GM12875 (cell line): Measurements from ENCODE around the gene FAM83F.

Source experiments
- H3K4me3 ChIP-seq: one replicate; pipeline ENCODE4 v1.5.1; 2011; ENCODE audit warnings: low read depth, low read length, control low read depth
- TF ChIP-seq, protein P1 (sequence below): IDR thresholded peaks from 2 replicates; pipeline ENCODE4 v1.5.1; 2011; ENCODE audit warnings: low read depth, mild to moderate bottlenecking, control low read depth, inconsistent platforms, low read length, moderate library complexity, borderline replicate concordance; ENCODE audit not compliant: insufficient read depth

FAM83F gene

GRCh38 chr22:40027191-40028097, 32.7 kb downstream of the FAM83F start:
- TF ChIP-seq, protein P1, sequence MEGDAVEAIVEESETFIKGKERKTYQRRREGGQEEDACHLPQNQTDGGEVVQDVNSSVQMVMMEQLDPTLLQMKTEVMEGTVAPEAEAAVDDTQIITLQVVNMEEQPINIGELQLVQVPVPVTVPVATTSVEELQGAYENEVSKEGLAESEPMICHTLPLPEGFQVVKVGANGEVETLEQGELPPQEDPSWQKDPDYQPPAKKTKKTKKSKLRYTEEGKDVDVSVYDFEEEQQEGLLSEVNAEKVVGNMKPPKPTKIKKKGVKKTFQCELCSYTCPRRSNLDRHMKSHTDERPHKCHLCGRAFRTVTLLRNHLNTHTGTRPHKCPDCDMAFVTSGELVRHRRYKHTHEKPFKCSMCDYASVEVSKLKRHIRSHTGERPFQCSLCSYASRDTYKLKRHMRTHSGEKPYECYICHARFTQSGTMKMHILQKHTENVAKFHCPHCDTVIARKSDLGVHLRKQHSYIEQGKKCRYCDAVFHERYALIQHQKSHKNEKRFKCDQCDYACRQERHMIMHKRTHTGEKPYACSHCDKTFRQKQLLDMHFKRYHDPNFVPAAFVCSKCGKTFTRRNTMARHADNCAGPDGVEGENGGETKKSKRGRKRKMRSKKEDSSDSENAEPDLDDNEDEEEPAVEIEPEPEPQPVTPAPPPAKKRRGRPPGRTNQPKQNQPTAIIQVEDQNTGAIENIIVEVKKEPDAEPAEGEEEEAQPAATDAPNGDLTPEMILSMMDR, result no peak

GRCh38 chr22:40028098-40028425, 33.3 kb downstream of the FAM83F start:
- H3K4me3 ChIP-seq, result no peak overlapping the region

More at GRCh38 chr22:40027191-40028097, 32.7 kb downstream of the FAM83F start:
- no peak overlapping the region for H3K4me3 ChIP-seq

DNA sequence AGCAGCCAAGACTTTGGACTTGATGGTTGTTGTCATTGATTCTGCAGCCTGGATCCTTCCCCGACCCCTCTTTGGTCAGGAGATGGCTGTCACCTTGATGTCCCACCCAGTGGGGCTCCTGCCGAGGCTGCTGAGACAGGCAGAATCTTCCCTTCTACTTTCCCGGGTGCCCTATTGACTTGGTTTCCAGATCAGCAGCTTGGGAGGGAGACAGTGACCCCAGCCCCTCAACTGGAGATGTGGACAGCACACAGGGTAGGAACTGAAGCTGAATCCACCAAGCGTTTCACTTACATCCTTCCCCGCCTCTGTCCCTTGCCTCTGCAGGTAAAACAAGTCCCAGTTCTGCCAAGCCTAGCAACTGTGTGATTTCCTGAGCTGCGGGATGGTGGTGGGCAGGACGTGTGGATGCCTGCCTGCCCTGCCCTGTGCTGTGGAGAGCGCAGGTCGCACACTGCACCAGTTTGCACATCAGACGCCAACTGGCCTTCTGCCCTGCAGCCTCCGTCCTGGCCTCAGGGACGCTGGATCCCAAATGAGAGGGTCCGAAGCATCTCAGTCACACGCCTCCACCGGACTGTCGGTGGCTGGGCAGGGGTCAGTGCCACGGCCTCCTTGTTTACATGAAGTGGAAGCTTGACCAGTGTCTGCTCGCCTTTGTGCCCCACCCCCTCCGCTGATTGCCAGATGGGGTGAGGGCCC, 34.6 kb downstream of the FAM83F start:
- TF ChIP-seq, protein P1, result no peak
- H3K4me3 ChIP-seq, result no peak overlapping the region

More at GRCh38 chr22:40028098-40028425, 33.3 kb downstream of the FAM83F start:
- TF ChIP-seq, protein P1, result no peak

- no peak overlapping the region for H3K4me3 ChIP-seq
- TF ChIP-seq, protein P1, result no peak
These were observed 35.4 kb downstream of the FAM83F start for GRCh38 chr22:40030026-40030757.

GRCh38 chr22:40030758-40031095, 36.0 kb downstream of the FAM83F start:
- TF ChIP-seq, protein P1, result no peak
- H3K4me3 ChIP-seq, result no peak overlapping the region

DNA sequence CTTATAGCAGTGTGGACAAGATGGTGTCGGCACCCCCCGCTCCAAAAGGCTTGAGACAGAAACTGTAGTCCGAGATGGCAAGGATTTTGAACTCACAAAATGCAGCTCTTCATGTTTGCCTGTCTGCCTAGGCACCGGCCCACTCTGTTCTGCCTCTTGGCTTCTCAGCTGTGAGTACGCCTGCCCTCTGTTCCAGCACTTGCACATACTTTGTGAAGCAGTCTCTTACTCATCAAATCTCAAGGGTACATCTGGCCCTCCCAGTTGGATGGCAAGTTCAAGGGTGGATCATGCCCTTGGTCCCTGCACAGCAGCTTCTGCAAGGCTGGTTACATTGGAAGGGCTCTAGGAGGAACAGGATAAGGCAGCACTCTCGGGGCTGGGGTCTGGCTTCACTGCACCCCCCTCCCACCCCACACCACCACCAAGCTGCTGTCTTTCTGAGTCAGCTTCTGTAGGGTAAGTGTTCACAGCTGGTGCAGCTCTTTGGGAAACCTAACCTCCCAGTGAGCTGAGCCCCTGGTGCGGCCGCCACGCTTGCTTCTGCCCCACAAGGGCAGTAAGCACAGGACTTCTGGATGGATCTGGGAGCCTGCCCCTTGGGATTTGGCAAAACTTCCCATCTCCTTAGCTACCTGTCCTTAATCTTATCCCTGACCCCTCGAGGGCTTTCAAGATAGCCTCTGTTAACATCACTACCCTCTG, 37.2 kb downstream of the FAM83F start:
- no peak overlapping the region for H3K4me3 ChIP-seq
- TF ChIP-seq, protein P1, result no peak
